Calu3 (cell line): ENCODE data around the gene AQP5. TPM values are rescaled to one million over a fixed set of nuclear protein-coding genes. Genes with fewer than 3 reads are reported as not detected.

Experiments
- BruUV-seq: library from RNA; stranded (reverse); fragments of 400-500 nt; replicated peaks from 2 replicates; lab custom pipeline; 2021; lab: Mats Ljungman, UMichigan
- CTCF ChIA-PET: fragments of 300-600 bp; sonication (Branson Sonifier 250); formaldehyde crosslinking; loops from one replicate; lab custom pipeline; 2022; ENCODE audit warnings: antibody characterized with exemption; lab: Charles Lee
- DNase-seq: peaks from one replicate; pipeline ENCODE4 v3.0.0; 2022
- H3K27ac Mint-ChIP-seq: one replicate; pipeline ENCODE4 v1.8.0; 2022; ENCODE audit warnings: mixed read lengths; ENCODE audit not compliant: unreplicated experiment
- H3K27me3 Mint-ChIP-seq: one replicate; pipeline ENCODE4 v1.8.0; 2022; ENCODE audit warnings: mixed read lengths; ENCODE audit not compliant: unreplicated experiment
- H3K36me3 Mint-ChIP-seq: one replicate; pipeline ENCODE4 v1.8.0; 2022; ENCODE audit warnings: mild to moderate bottlenecking, moderate library complexity, mixed read lengths; ENCODE audit not compliant: insufficient read depth, unreplicated experiment
- H3K4me1 Mint-ChIP-seq: one replicate; pipeline ENCODE4 v1.8.0; 2022; ENCODE audit warnings: mild to moderate bottlenecking, low read depth, mixed read lengths; ENCODE audit not compliant: unreplicated experiment
- H3K4me3 Mint-ChIP-seq: one replicate; pipeline ENCODE4 v1.8.0; 2022; ENCODE audit warnings: mild to moderate bottlenecking, low read depth, moderate library complexity, mixed read lengths; ENCODE audit not compliant: unreplicated experiment
- H3K9me3 Mint-ChIP-seq: one replicate; pipeline ENCODE4 v1.8.0; 2022; ENCODE audit warnings: low read depth, mixed read lengths; ENCODE audit not compliant: unreplicated experiment
- intact Hi-C: fragments of 100-400 bp; cut with micrococcal nuclease; formaldehyde crosslinking; loops from one replicate; pipeline ENCODE4 v1.10.0; 2022; ENCODE audit not compliant: unreplicated experiment
- total RNA-seq: library from RNA; stranded (reverse); gene quantifications from 2 replicates; pipeline ENCODE4 v1.2.3, GENCODE V29; 2022
- TF ChIP-seq, protein P1 (sequence below): fragments of 200-600 bp; IDR thresholded peaks from one replicate; pipeline ENCODE4 v1.8.0; 2022; ENCODE audit warnings: antibody characterized with exemption; ENCODE audit not compliant: unreplicated experiment

AQP5 gene
- total RNA-seq, 1 experiment from 2014 or later, result 51.9 TPM

DNA sequence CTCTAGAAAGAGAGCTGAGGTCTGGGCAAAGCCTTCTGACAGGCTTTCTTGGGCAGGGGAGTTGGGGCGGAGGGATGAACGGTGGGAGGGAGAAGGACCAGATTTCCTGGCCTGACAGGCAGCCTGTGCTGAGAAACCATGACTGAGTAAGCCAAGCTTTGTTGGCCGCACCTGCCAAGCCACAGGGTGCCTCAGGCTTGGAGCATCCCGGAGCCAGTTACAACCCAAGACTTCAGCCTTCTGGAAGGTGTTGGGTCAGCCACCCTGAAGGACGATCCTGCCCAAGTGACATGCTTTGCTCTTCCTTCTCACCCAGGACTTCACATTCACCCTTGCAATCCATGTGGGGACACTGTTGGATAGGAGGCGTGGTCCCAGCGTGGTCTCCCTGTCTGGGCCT, 32.1 kb upstream of the AQP5 start:
- TF ChIP-seq, protein P1, sequence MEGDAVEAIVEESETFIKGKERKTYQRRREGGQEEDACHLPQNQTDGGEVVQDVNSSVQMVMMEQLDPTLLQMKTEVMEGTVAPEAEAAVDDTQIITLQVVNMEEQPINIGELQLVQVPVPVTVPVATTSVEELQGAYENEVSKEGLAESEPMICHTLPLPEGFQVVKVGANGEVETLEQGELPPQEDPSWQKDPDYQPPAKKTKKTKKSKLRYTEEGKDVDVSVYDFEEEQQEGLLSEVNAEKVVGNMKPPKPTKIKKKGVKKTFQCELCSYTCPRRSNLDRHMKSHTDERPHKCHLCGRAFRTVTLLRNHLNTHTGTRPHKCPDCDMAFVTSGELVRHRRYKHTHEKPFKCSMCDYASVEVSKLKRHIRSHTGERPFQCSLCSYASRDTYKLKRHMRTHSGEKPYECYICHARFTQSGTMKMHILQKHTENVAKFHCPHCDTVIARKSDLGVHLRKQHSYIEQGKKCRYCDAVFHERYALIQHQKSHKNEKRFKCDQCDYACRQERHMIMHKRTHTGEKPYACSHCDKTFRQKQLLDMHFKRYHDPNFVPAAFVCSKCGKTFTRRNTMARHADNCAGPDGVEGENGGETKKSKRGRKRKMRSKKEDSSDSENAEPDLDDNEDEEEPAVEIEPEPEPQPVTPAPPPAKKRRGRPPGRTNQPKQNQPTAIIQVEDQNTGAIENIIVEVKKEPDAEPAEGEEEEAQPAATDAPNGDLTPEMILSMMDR, result no peak
- H3K4me3 Mint-ChIP-seq, result no peak overlapping the region
- no peaks in the 10 kb centered on the region for H3K27me3 Mint-ChIP-seq
- no peaks in the 10 kb centered on the region for H3K36me3 Mint-ChIP-seq
- CTCF ChIA-PET, result no interaction called here
- BruUV-seq, result no TSS peak
- H3K27ac Mint-ChIP-seq, result no peak overlapping the region
- H3K4me1 Mint-ChIP-seq, result no peaks in the 10 kb centered on the region
- no peak for DNase-seq
- H3K9me3 Mint-ChIP-seq, result no peaks in the 10 kb centered on the region
- intact Hi-C loops, result no loop called here

DNA sequence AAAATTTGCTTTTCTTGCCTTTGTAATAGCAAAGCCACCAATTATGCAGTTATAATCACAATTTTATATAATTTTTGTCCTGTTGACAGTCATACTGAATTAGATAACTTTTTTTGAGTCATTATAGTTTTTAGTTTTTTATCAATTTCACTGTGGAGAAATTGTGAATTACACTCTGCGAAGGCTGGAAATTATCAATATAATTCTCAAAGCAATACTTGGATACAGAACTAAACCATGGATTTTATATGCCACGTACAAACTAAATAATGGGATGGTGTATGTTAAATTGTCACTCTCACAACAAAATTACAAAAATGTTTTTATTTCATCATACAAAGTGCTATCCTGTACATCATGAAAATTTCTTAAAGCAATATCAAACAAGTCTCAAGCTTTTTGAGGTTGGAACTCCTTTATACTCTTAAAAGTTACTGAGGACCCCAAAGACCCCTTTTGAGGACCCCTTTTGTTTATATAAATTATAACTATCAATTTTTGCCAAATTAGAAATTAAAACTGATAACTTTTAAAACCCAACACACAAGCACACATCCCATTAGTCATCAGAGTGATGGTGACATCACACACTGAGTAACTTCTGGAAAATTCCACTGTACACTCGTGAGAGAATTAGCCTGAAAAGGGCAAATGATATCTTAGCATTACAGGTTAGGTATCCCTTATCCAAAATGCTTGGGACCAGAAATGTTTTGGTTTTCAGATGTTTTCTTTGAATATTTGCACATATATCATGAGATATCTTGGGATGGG, 31.0 kb upstream of the AQP5 start:
- intact Hi-C loops, result no loop called here
- TF ChIP-seq, protein P1, result no peak
- Mint-ChIP-seq H3K4me1 (no peaks in the 10 kb centered on the region), H3K27ac (no peak overlapping the region), H3K36me3 (no peaks in the 10 kb centered on the region), H3K4me3 (no peak overlapping the region), H3K27me3 (no peaks in the 10 kb centered on the region), H3K9me3 (no peaks in the 10 kb centered on the region)
- CTCF ChIA-PET, result no interaction called here
- BruUV-seq, result no TSS peak
- DNase-seq, result no peak

DNA sequence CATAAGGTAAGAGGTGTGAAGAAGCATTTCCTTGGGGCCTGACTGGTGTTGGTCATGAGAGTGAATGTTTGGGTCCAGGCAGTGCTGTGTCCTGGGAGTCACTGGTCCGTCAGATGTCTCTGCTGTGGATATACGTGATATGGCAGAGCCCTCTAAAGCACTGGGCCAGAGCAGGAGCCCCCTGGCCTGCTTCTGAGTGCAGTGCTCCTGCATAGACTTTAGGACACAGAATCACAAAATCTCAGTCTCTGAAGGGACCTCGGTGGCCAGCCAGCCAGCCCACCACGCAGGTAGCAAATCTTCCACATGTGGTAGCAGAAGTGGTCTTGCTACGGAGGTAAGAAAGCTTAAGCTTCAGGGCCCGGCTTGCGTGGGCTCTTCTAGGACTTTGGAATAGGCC, 29.6 kb upstream of the AQP5 start:
- Mint-ChIP-seq H3K9me3 (no peaks in the 10 kb centered on the region), H3K27ac (no peak overlapping the region), H3K4me3 (no peak overlapping the region), H3K27me3 (no peaks in the 10 kb centered on the region), H3K4me1 (peaks cover under 1% of the 10 kb centered on the region), H3K36me3 (no peaks in the 10 kb centered on the region)
- intact Hi-C loops, result no loop called here
- CTCF ChIA-PET, result no interaction called here
- TF ChIP-seq, protein P1, result no peak
- DNase-seq, result no peak
- BruUV-seq, result no TSS peak

DNA sequence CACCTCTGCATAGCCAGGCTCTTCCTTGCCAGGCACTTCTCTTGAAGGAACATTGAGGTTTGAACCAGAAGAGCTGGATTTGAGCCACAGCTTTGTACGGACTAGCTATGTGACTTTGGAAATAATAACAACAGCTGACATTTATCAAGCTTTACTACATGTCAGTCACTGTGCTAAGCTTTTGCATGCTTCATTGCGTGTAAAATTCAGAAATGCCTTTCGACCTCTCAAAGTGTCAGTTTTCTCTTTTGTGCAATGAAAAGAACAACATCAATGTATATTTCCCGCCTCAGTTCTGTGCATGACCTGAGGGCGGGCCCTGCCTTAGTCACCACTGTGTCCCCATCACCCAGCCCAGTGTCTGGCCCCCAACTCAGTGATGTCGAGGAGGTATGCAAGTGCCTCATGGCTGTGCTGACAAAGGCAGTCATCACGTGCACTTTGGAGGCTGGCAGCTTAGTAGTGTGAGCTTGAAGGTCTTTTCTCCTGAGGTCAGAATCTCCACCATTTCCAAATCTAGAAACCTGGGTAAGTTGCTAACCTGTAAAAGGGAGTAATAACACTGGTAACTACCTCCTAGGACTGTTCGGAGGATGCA, 29.0 kb upstream of the AQP5 start:
- intact Hi-C loops, result no loop called here
- TF ChIP-seq, protein P1, result no peak
- CTCF ChIA-PET, result no interaction called here
- no peak for DNase-seq
- Mint-ChIP-seq H3K9me3 (no peaks in the 10 kb centered on the region), H3K4me3 (no peak overlapping the region), H3K4me1 (peaks cover 7% of the 10 kb centered on the region), H3K36me3 (no peaks in the 10 kb centered on the region), H3K27ac (no peak overlapping the region), H3K27me3 (no peaks in the 10 kb centered on the region)
- BruUV-seq, result no TSS peak
